ENCODE data around the gene SP2. TPM values are rescaled to one million over a fixed set of nuclear protein-coding genes. Genes with fewer than 3 reads are reported as not detected.

Gene SP2
- total and polyA plus RNA-seq, 2 of the 13 experiments (the other 11 are each of a cell fraction or from before 2014, with no cell fraction given), result 1.4 to 4.8 TPM

DNA sequence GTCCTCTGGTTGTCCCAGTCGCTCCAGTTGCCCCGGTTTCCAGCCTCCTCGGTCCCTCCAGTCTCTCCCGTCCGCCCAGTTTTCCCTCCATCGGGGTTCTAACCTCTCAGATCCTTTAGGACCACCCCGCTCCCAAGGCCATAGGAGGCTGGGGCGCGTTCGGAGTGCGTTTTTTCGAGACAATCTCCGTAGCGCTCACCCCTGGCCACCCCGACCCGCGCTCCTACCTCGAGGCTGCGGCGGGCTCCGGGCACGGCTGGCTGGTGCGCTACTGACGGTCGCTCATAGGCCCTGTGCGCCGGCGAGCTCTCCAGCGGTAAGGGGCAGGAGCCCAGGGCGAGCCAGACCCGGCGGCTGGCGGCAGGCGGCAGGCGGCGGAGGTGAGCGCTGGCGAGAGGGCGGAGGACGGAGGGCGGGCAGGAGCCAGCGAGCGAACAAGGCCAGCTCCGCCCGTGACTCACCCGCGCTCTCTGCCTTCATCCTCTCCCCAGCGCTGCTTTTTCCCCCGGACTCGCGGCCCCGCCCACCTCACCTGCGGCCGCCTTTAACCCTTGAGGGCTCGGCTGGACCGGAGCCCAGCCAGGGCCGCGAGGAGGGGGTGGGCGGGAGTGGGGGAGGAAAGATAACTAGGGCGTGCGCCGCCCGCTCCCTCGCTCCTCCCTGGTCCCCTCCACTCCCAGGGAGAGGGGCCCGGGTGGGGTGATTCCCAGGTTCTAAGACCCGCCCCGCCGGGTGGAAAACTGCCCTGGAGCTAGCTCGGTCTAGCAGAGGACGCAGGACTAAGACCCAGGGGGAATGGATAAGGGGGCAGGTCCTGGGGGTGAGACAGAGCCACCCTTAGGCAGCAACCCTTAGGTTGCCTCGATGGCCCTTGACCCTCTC, 45.1 kb upstream of the SP2 start, which contains the start of gene SP6 (continued):
- TF ChIP-seq, protein P1, sequence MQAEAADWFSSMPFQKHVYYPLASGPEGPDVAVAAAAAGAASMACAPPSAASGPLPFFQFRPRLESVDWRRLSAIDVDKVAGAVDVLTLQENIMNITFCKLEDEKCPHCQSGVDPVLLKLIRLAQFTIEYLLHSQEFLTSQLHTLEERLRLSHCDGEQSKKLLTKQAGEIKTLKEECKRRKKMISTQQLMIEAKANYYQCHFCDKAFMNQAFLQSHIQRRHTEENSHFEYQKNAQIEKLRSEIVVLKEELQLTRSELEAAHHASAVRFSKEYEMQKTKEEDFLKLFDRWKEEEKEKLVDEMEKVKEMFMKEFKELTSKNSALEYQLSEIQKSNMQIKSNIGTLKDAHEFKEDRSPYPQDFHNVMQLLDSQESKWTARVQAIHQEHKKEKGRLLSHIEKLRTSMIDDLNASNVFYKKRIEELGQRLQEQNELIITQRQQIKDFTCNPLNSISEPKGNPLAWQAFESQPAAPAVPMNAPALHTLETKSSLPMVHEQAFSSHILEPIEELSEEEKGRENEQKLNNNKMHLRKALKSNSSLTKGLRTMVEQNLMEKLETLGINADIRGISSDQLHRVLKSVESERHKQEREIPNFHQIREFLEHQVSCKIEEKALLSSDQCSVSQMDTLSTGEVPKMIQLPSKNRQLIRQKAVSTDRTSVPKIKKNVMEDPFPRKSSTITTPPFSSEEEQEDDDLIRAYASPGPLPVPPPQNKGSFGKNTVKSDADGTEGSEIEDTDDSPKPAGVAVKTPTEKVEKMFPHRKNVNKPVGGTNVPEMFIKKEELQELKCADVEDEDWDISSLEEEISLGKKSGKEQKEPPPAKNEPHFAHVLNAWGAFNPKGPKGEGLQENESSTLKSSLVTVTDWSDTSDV (CRISPR knock-in tag; IDR thresholded peaks at IDR 0.05), result no peak
- TF ChIP-seq, protein P2, sequence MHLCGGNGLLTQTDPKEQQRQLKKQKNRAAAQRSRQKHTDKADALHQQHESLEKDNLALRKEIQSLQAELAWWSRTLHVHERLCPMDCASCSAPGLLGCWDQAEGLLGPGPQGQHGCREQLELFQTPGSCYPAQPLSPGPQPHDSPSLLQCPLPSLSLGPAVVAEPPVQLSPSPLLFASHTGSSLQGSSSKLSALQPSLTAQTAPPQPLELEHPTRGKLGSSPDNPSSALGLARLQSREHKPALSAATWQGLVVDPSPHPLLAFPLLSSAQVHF (CRISPR knock-in tag; IDR thresholded peaks at IDR 0.05), result no peak
- peak; percentile 49 for TF ChIP-seq RBFOX2 (IDR thresholded peaks at IDR 0.05; ENCODE audit: low read depth, low read length)
- TF ChIP-seq HOXA7 (CRISPR knock-in tag; IDR thresholded peaks at IDR 0.05), result no peak
- TF ChIP-seq, protein P3, sequence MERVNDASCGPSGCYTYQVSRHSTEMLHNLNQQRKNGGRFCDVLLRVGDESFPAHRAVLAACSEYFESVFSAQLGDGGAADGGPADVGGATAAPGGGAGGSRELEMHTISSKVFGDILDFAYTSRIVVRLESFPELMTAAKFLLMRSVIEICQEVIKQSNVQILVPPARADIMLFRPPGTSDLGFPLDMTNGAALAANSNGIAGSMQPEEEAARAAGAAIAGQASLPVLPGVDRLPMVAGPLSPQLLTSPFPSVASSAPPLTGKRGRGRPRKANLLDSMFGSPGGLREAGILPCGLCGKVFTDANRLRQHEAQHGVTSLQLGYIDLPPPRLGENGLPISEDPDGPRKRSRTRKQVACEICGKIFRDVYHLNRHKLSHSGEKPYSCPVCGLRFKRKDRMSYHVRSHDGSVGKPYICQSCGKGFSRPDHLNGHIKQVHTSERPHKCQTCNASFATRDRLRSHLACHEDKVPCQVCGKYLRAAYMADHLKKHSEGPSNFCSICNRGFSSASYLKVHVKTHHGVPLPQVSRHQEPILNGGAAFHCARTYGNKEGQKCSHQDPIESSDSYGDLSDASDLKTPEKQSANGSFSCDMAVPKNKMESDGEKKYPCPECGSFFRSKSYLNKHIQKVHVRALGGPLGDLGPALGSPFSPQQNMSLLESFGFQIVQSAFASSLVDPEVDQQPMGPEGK (CRISPR knock-in tag; IDR thresholded peaks at IDR 0.05), result peak; percentile 72
- peak; percentile 17 for TF ChIP-seq TEAD3 (CRISPR knock-in tag; optimal IDR thresholded peaks at IDR 0.05; ENCODE audit: borderline replicate concordance)
- TF ChIP-seq, protein P4, sequence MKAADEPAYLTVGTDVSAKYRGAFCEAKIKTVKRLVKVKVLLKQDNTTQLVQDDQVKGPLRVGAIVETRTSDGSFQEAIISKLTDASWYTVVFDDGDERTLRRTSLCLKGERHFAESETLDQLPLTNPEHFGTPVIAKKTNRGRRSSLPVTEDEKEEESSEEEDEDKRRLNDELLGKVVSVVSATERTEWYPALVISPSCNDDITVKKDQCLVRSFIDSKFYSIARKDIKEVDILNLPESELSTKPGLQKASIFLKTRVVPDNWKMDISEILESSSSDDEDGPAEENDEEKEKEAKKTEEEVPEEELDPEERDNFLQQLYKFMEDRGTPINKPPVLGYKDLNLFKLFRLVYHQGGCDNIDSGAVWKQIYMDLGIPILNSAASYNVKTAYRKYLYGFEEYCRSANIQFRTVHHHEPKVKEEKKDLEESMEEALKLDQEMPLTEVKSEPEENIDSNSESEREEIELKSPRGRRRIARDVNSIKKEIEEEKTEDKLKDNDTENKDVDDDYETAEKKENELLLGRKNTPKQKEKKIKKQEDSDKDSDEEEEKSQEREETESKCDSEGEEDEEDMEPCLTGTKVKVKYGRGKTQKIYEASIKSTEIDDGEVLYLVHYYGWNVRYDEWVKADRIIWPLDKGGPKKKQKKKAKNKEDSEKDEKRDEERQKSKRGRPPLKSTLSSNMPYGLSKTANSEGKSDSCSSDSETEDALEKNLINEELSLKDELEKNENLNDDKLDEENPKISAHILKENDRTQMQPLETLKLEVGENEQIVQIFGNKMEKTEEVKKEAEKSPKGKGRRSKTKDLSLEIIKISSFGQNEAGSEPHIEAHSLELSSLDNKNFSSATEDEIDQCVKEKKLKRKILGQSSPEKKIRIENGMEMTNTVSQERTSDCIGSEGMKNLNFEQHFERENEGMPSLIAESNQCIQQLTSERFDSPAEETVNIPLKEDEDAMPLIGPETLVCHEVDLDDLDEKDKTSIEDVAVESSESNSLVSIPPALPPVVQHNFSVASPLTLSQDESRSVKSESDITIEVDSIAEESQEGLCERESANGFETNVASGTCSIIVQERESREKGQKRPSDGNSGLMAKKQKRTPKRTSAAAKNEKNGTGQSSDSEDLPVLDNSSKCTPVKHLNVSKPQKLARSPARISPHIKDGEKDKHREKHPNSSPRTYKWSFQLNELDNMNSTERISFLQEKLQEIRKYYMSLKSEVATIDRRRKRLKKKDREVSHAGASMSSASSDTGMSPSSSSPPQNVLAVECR (CRISPR knock-in tag; IDR thresholded peaks at IDR 0.05; ENCODE audit: borderline replicate concordance), result peak; percentile 71; the same call in 1 of the 2 replicates
- no peak for TF ChIP-seq ZNF75D (CRISPR knock-in tag; IDR thresholded peaks at IDR 0.05; ENCODE audit: borderline replicate concordance)
- no peak for TF ChIP-seq ZNF749 (CRISPR knock-in tag; IDR thresholded peaks at IDR 0.05; ENCODE audit: borderline replicate concordance)
- peak; percentile 61 for TF ChIP-seq ZBTB38 (CRISPR knock-in tag; IDR thresholded peaks at IDR 0.05)
- no peak for TF ChIP-seq ATF5 (CRISPR knock-in tag; IDR thresholded peaks at IDR 0.05; ENCODE audit: low read depth)
- TF ChIP-seq ZNF567 (CRISPR knock-in tag; IDR thresholded peaks at IDR 0.05; ENCODE audit: borderline replicate concordance), result no peak
- TF ChIP-seq ZNF547 (CRISPR knock-in tag; IDR thresholded peaks at IDR 0.05), result peak; percentile 69; the same call in 1 of the 2 replicates
- TF ChIP-seq TARDBP (CRISPR knock-in tag; IDR thresholded peaks at IDR 0.05), result peak; percentile 45; the same call in 1 of the 2 replicates
- no peak for TF ChIP-seq ZNF276 (CRISPR knock-in tag; IDR thresholded peaks at IDR 0.05; ENCODE audit: low read depth)

Measured in HepG2 (cell line).